Transverse colon (tissue), 4 donors: ENCODE data around the gene ARHGAP8. TPM values are rescaled to one million over a fixed set of nuclear protein-coding genes. Genes with fewer than 3 reads are reported as not detected.

ENCODE experiments used
- DNase-seq: peaks from one replicate; pipeline ENCODE4 v3.0.0-alpha.2; 2019
- H3K27ac ChIP-seq, 4 donors: fragments of 200-600 bp; sonication (generic); 2 replicates each; pipeline ENCODE4 v1.5.1; 2016 to 2018; ENCODE audit warnings: inconsistent platforms in 4 of 4
- H3K27me3 ChIP-seq: fragments of 200-600 bp; sonication (generic); 2 replicates; pipeline ENCODE4 v1.5.1; 2017; ENCODE audit warnings: inconsistent platforms
- H3K36me3 ChIP-seq, 4 donors: fragments of 200-600 bp; sonication (generic); 2 replicates each; pipeline ENCODE4 v1.5.1; 2017 to 2019; ENCODE audit warnings: inconsistent platforms in 4 of 4
- H3K4me1 ChIP-seq, 4 donors: fragments of 200-600 bp; sonication (generic); 2 replicates each; pipeline ENCODE4 v1.5.1; 2017 to 2020; ENCODE audit warnings: inconsistent platforms in 4 of 4
- H3K4me3 ChIP-seq, 4 donors: fragments of 200-600 bp; sonication (generic); 1 replicate in 1 of 4; 2 replicates in 3 of 4; pipeline versions ENCODE4 v1.5.1 to v1.6.1; 2017 to 2019; ENCODE audit warnings: inconsistent platforms in 4 of 4
- H3K9me3 ChIP-seq, 2 donors: fragments of 200-600 bp; sonication (generic); 2 replicates each; pipeline ENCODE4 v1.5.1; 2017 to 2019; ENCODE audit warnings: inconsistent platforms in 2 of 2
- CTCF ChIP-seq, 5 experiments: fragments of 200-600 bp in 3 of 5; fragments of 450-650 bp in 2 of 5; sonication (generic) in 3 of 5; IDR thresholded peaks; 1 replicate in 2 of 5; 2 replicates in 3 of 5; pipeline ENCODE4 v1.5.1; 2016 to 2017; ENCODE audit warnings: antibody characterized with exemption in 5 of 5, inconsistent platforms in 3 of 5, mild to moderate bottlenecking in 2 of 5, moderate library complexity in 1 of 5
- EP300 ChIP-seq: sonication (generic); formaldehyde crosslinking; IDR thresholded peaks from one replicate; pipeline ENCODE4 v1.6.1; 2017; ENCODE audit warnings: antibody characterized with exemption, low read depth
- POLR2A ChIP-seq: fragments of 450-650 bp; IDR thresholded peaks from one replicate; pipeline ENCODE4 v1.6.1; 2016; ENCODE audit warnings: antibody characterized with exemption, mild to moderate bottlenecking, moderate library complexity
- POLR2AphosphoS5 ChIP-seq, 3 donors: sonication (generic); formaldehyde crosslinking; IDR thresholded peaks; one replicate each; pipeline ENCODE4 v1.6.1; 2016; ENCODE audit warnings: antibody characterized with exemption in 3 of 3
- WGBS, 2 donors: methylation state at CpG; one replicate each; pipeline ENCODE4 v1.1.5; 2018; ENCODE audit warnings: low coverage in 1 of 2; 5-methylcytosine and 5-hydroxymethylcytosine counted together
- in situ Hi-C, 4 donors: fragments of 200-750 bp; cut with MboI; loops; one replicate each; pipeline versions ENCODE4 v1.15.0 to v1.15.1; 2017; ENCODE audit warnings: low sequenced_read_pairs in 3 of 4, low pct_ligation_motif_present in 1 of 4, low pct_unique_long_range_greater_than_20kb in 1 of 4
- intact Hi-C: fragments of 100-400 bp; cut with DNase I; formaldehyde crosslinking; loops from one replicate; pipeline ENCODE4 v1.15.1; 2023; ENCODE audit warnings: low total_unique reads
- total RNA-seq, 4 donors: library from RNA; depleted of rRNA; stranded (reverse); fragments of >200 nt; gene quantifications; one replicate each; pipeline ENCODE4 v1.1.0, GENCODE V29; 2016

Gene ARHGAP8
- total RNA-seq, 4 donors from 2014 or later = 28.6 to 51.5 (median 31.5) TPM

GRCh38 chr22:44802956-44803355 lies 50.6 kb downstream of the ARHGAP8 start:
- Histone ChIP-seq H3K9me3 (no peaks in the 10 kb centered on the region), H3K36me3 (no peaks in the 10 kb centered on the region), H3K27ac (no peak overlapping the region), H3K4me3 (no peak overlapping the region), H3K4me1 (no peaks in the 10 kb centered on the region), H3K27me3 (peaks cover 9% of the 10 kb centered on the region)
- DNase-seq = no peak
- TF ChIP-seq EP300 (no peak), POLR2A (no peak), POLR2AphosphoS5 (IDR thresholded peaks at IDR 0.05) (no peak), CTCF (IDR thresholded peaks at IDR 0.05) (no peak)
- in situ Hi-C loops (loop anchor here in 1 of 4 donors (25.0 kb wide), 1 partner anchor 284 kb away; no protein-coding TSS in a partner anchor), intact Hi-C loops (no loop called here)
- 57 to 71% methylated on average over 3 to 6 of the region's 6 CpGs for WGBS, 2 donors

- Histone ChIP-seq H3K9me3 (no peaks in the 10 kb centered on the region), H3K4me3 (no peak overlapping the region), H3K27ac (no peak overlapping the region), H3K36me3 (no peaks in the 10 kb centered on the region), H3K4me1 (no peaks in the 10 kb centered on the region), H3K27me3 (peaks cover under 1% of the 10 kb centered on the region)
- TF ChIP-seq POLR2A (no peak), POLR2AphosphoS5 (IDR thresholded peaks at IDR 0.05) (no peak), CTCF (IDR thresholded peaks at IDR 0.05) (no peak), EP300 (no peak)
- WGBS, 2 donors = 87% methylated on average over 6 of the region's 7 CpGs; no CpG with 5 or more reads in 1 of the 2 donors
- no peak for DNase-seq
- in situ Hi-C loops (loop anchor here in 1 of 4 donors (25.0 kb wide), 1 partner anchor 283 kb away; no protein-coding TSS in a partner anchor), intact Hi-C loops (no loop called here)
Observed at GRCh38 chr22:44804327-44804726, 52.0 kb downstream of the ARHGAP8 start.

- no peaks in the 10 kb centered on the region for H3K9me3 ChIP-seq
Observed at GRCh38 chr22:44805711-44806110, 53.3 kb downstream of the ARHGAP8 start.

GRCh38 chr22:44807232-44807631 lies 54.9 kb downstream of the ARHGAP8 start:
- no peaks in the 10 kb centered on the region for H3K4me1 ChIP-seq
- intact Hi-C loops = no loop called here
- no peak overlapping the region for H3K4me3 ChIP-seq
- no peak for DNase-seq
- no peaks in the 10 kb centered on the region for H3K9me3 ChIP-seq
- no peaks in the 10 kb centered on the region for H3K36me3 ChIP-seq
- H3K27me3 ChIP-seq = no peaks in the 10 kb centered on the region
- WGBS, 2 donors = 80 to 81% methylated on average over 5 to 7 of the region's 7 CpGs
- in situ Hi-C loops = loop anchor here in 1 of 4 donors (25.0 kb wide), 1 partner anchor 280 kb away; no protein-coding TSS in a partner anchor
- TF ChIP-seq EP300 = no peak
- TF ChIP-seq POLR2AphosphoS5 (IDR thresholded peaks at IDR 0.05) = no peak
- no peak for TF ChIP-seq CTCF (IDR thresholded peaks at IDR 0.05)
- TF ChIP-seq POLR2A = no peak
- no peak overlapping the region for H3K27ac ChIP-seq

More at GRCh38 chr22:44805711-44806110, 53.3 kb downstream of the ARHGAP8 start:
- intact Hi-C loops (no loop called here), in situ Hi-C loops (loop anchor here in 1 of 4 donors (25.0 kb wide), 1 partner anchor 282 kb away; no protein-coding TSS in a partner anchor)
- no peak overlapping the region for H3K4me3 ChIP-seq
- WGBS, 2 donors = 87 to 93% methylated on average over 5 to 9 of the region's 9 CpGs
- H3K27me3 ChIP-seq = no peaks in the 10 kb centered on the region
- no peaks in the 10 kb centered on the region for H3K4me1 ChIP-seq
- no peak for TF ChIP-seq POLR2A
- TF ChIP-seq EP300 = no peak
- no peak for TF ChIP-seq POLR2AphosphoS5 (IDR thresholded peaks at IDR 0.05)
- no peak for TF ChIP-seq CTCF (IDR thresholded peaks at IDR 0.05)
- no peak for DNase-seq
- H3K27ac ChIP-seq = no peak overlapping the region
- H3K36me3 ChIP-seq = no peaks in the 10 kb centered on the region
